COR-L47 (cell line): Measurements from ENCODE around the gene HES1.
A peak's percentile ranks its signal among the peaks of the same experiment; 100 is the strongest.
"Not testable (repeated sequence)": the region's sequence is repeated elsewhere in the genome, so short reads cannot be mapped to it uniquely, and the experiment has no call there.

Source experiments
- DNase-seq: peaks from one replicate; lab custom pipeline; 2025; lab: John Stamatoyannopoulos, UW

The HES1 gene

DNA sequence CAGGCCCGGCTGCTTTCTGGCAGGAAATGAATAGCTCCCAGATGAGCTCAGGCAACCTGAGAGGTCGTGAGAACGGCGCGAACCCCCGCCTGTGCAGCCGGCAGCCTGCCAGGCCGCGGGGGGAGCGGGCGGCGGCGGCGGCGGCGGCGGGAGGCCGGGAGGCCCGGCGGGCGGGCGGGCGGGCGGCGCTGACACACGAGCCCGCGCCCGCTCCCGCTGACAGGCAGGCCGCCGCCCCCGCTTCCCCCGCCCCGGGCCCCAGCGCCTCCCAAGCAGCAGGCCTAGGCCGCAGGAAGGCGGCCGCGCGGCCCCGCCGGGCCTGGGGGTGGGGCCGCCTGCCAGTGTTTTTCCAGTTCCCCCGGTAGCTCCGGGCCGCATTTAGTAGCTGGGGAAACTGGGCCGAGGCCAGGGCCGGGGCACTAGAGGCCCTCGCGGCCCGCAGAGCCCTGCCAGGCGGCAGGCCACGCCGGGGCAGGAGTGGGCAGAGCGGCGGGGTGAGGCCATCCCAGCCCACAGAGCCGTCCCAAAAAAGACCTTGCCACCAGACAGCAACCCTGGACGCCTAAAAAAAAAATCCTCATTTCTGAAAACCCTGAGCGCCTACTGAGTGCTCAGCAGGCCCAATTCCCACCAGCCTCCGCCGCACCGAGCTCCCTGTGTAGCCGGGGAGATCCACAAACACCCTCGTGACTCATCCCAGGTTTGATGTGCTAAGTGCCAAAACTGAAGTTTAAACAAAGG lies 5.6 kb downstream of the HES1 start:
- peak; percentile 96 for DNase-seq

DNA sequence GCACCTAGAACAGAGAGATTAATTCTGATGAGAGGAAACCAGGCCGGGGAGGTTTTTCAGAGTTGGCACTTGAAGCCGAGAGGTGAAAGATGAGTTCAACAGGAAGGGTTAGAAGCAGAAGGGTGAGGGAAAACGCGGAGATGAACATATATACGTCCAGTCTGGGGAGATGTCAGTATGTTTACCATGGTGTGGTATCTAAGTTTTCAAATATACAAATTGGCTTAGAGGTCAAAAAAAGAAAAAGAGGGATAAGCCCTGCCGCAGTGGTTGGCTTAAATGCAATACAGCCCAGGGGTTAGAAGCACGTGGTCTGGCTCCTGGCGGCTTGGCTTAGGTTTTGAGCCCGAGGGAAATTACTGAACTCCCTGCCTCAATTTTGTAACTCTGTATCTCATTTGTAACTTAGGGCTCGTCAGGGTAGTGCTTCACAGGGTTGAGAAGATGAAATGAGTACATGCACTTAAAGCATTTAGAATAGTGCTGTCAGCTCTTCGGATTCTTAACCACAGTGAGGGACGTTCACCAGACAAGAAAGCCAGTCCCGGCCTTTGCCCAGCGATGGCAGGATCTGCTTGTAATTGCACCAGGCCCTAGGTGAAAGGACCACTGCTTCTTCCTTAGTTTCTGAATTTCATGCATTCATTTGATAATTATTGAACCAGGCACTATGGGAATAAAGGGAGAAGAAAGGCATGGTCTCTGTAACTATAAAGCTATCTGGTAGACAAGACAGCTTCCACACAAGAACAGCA lies 6.4 kb downstream of the HES1 start:
- no peak for DNase-seq

DNA sequence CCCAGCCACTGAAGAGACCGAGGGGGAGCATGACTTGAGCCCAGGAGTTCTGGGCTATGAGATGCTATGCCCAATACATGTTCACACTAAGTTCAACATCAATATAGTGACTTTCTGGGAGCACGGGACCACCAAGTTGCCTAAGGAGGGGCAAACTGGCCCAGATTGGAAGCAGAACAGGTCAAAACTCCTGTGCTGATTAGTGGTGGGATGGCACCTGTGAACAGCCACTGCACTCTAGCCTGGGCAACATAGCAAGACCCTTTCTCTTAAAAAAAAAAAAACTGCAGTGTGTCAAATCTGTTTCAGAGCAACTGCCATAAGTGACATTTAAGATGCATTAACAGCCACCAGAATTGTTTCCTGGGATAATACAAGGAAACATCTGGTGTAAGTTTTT lies 9.8 kb downstream of the HES1 start:
- DNase-seq, result no peak

DNA sequence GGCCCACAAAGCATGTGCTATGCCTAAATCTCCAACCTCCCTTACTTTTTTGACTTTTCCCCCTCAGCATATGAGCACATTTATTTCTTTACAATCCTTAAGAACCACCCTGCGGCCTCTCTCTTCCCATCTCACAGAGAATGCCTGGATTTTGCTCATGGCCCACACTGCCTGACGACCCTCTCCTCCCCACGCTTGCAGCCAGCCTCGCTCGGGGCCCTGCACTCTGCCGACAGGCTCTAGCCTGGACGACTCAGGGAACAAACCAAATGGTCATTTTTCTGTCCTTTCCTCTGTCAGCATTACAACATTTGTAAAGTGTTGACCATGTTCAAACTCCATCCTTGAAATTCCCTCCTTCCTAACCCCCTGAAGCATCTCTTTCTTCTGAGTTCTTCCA lies 11.7 kb downstream of the HES1 start:
- no peak for DNase-seq

DNA sequence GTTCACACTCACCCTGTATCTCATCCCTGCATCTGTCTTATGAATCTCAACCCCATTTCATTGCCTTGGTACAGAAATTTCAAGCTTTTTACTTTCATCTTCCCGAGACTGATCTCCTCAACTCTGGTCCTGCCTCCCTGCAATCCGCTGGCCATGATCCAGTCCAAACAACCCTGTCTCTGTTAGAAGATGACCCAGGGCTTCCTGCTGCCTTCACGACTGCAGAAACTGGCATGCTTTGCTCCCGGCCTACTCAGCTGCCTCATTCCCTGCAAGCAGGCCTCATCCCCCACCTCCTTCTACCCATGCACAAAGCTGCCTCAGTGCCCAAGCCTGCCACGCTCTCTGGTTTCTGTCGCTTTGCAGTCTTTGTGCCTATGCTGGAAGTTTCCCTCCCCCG lies 12.4 kb downstream of the HES1 start:
- DNase-seq, result no peak

DNA sequence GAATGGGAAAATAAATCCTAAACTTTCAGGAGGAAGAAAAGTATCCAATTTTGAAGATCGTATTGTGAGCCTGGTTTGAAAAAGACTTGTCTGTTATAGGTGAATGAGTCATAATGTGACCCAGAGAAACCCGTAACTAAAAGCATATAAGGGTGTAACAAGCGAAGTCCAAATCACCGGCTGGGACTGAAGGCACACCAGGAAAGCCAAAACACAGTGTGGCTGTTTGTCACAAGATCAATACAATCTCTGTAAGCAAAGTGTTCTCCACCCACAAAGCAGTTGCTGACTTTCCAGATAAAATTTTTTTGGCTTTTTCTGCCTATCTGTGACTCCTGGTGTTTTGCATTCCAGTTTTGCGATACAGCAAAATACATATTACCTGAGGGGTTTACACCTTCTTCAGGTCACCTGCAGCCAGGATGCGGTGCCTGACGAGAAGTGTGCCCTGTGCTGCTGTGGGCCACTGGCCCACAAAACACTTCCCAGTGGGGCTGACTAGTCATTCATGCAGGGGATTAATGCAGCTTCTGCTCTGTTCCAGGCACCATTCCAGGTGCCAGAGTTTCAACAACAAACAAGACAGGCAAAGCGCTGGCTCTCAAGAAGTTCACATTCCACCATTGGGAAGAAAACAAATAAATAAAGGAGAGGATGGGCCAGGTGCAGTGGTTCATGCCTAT lies 14.4 kb downstream of the HES1 start:
- no peak for DNase-seq

DNA sequence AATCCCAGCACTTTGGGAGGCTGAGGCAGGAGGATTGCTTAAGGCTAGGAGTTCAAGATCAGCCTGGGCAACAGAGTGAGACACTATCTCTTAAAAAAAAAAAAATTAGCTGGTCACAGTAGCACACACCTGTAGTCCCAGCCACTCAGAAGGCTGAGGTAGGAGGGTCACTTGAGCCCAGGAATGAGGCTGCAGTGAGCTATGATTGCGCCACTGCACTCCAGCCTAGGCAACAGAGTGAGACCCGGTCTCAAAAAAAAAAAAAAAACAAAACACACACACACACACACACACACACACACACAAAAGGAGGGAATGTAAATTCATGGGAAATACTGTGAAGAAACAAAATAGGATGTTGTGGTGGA lies 15.0 kb downstream of the HES1 start:
- DNase-seq, result not testable (repeated sequence)

DNA sequence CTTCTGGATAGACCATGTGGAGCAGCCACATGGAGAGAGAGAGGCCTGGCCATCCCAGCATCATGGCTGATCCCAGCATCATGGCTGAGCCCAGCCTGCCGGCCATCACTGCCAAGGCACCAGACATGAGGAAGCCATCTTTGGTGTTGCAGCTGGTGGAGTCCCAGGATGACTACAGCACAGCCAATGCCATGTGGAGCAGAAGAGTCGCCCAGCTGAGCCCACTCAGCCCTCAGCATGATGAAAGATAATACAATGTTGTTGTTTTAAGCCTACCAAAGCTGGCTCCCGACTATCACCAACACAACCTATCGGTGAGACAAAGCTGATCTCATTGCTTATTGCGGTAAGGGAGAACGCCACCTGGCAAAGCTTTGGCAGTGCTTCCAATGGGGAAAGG lies 18.4 kb downstream of the HES1 start:
- no peak for DNase-seq

DNA sequence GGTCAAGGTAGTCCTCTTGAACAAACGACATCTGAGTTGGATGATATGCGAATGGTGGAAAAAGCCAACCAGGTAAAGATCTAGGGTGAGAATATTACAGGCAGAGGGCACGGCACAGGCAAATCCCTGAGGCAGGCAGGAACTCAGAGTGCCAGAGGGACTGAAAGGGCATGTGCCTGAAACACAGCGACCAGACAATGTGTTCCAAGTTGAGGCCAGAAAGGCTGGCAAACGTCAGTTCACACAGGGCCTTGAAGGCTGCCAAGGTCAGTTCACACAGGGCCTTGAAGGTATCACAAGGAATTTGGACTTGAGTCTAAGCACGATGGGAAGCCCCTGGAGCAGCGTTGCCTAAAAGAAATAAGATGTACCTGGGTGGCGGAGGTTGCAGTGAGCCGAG lies 20.1 kb downstream of the HES1 start:
- no peak for DNase-seq

DNA sequence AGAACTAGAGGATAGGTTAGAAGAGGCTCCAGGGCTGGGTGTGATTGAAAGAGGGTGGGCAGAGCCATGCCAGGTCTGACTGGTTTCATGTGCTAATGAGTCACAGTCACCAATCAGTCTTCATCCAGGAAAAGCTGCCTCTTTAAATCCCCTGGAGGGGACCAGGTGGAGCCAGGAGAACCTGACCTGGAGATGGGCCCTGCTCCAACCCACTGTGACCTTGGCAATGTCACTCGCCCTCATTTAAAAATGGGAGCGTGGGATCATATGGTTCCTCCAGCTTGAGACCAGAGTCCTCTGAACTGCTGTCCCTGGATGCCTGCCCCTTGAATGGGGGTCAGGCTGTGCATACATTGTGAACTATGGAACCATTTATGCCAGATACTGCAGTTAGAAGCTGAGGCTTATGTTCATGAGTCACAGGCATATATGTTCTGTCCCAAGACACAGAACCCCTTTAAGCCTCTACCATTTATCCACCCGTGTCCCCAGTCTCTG lies 23.0 kb downstream of the HES1 start:
- DNase-seq, result no peak

DNA sequence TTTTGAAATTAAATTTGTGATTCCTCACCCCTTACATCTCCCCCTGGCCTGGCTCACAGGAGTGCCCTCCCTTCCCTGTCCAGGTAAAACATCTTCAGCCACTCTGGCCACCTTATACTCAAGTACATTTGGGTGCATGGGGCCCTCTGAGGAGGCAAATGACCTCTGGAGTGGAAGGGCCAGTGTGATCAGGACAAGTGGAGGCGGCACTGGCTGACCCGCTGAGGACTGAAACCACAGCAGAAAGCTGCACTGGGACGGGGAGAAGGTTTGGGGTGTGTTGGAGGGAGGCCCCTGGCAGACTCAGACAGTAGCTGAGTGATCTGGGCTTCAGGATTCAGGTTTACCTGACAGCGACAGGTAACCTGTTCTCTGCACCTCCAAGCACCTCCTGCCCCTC lies 24.2 kb downstream of the HES1 start:
- DNase-seq, result no peak

DNA sequence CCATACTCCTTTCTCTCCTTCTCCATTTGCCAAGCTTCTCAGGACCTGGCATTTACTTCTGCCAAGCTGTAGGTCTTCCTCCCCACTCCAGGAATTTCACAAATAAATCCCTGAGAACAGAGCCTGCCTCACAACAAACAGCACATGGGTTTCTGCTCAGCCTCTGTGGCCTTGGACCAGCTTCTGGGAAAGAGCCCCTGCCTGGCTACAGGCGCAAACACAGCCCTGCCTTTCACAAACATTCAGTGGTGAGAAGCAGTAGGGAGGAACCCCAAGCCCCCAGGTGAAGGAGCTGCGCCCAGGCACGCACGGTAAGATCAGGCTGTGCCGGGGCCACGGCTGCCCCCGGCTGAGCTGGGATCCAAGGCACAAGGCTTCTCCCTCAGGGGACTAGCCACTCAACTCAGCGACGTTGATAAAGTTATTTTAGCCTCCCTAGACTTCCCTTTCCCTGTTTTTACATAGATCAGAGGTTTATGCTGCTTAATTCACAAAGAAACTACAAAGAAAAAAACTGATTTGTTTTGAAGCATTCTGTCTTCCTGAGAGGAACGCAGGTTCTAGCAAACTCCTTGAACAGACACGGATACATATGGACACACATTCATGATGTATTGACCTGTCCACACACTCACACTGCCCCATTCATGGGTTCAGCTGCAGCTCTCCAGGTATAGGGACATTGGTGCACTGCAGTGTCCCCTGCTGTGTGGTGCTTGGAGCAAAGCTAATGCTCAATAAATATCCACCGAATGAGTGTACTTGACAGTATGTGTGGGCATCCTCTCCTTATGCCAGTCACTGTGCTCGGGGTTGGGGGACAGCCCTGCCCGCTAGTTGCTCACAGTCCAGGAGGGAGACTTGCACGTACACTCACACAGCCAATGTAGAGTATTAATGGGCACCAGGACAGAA lies 25.4 kb downstream of the HES1 start:
- peak; percentile 31 for DNase-seq

DNA sequence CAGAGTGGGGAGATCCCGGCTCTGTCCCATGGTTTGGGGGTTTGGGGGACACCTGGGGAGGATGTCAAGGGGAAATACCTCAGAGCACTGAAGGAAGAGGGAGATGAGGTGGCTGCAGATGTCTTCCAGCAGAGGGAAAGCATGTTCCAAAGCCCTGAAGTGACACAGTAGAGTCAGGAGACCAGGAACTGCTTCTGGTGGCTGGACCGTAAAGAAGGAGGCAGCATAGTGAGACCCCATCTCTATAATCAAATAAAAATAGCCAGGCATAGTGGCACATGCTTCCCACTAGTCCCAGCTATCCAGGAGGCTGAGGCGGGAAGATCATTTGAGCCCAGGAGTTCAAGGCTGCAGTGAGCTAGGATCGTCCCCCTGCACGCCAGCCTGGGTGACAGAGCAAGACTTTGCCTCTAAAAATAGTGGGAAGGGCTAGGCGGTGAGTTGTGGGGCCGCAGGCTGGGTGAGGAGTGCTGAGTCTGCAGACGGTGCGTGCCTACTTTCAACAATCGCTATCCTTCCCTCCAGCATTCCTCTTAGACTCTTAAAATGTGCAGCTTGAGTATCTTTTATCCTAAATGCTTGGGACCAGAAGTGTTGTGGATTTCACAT lies 26.2 kb downstream of the HES1 start:
- DNase-seq, result no peak

DNA sequence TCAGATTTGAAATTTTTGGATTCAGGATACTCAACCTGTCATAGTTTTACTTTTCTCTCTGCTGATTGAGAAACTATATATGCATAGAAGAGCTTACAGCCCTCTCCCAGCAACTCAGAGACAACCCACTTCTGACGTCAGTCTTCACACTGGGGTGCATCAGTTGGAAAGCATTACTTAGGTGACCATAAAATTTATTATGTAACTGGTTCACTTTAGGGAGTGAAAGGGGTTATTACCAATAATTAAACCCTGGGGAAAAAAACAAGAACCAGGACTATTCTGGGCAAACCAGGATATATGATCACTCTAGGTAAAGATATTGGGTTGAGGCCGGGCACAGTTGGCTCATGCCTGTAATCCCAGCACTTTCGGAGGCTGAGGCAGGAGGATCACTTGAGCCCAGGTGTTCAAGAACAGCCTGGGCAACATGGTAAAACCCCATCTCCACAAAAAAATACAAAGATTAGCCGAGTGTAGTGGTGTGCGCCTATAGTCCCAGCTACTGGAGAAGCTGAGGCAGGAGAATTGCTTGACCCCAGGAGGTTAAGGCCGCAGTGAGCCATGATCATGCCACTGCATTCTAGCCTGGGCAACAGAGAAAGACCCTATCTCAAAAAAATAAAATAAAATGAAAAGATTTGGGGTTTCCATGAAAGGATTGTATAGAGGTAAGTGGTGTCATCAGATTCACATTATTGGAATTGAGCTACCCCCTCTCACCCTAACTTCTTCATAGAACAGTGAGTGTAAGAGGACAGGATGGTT lies 27.1 kb downstream of the HES1 start:
- DNase-seq, result no peak

DNA sequence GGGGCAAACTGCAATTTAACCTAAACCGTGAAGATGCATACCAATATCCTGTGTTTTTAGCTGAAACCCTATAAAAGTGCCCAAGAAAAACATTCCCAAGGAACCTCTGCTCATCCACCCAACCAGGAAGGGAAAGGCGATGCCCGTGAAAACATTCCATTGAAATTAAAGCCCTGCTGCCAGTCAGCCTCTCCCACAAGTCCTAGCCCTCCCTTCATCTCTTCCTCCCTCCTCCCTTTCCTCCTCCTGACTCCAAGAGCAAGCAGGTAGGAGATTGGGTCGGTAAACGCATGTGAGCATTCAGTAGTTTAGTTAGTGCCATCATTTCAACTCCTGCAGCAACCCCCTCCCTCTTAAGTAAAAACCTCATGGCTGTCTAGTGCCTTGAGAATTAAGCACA lies 27.7 kb downstream of the HES1 start:
- DNase-seq, result no peak

DNA sequence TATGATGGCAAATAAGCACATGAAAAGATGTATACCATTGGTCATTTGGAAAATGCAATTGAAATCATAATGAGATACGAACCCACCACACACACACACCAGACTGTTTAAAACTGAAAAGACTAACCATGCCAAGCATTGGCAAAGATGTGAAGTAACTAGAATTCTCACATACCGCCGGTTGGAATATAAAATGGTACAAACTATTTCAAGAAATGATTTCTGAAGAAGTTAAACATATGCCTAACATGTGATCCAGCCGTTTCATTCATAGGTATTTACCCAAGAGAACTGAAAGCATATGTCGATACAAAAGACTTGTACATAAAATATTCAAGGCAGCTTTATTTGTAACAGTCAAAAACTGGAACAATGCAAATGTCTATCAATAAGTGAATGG lies 28.9 kb downstream of the HES1 start:
- no peak for DNase-seq

DNA sequence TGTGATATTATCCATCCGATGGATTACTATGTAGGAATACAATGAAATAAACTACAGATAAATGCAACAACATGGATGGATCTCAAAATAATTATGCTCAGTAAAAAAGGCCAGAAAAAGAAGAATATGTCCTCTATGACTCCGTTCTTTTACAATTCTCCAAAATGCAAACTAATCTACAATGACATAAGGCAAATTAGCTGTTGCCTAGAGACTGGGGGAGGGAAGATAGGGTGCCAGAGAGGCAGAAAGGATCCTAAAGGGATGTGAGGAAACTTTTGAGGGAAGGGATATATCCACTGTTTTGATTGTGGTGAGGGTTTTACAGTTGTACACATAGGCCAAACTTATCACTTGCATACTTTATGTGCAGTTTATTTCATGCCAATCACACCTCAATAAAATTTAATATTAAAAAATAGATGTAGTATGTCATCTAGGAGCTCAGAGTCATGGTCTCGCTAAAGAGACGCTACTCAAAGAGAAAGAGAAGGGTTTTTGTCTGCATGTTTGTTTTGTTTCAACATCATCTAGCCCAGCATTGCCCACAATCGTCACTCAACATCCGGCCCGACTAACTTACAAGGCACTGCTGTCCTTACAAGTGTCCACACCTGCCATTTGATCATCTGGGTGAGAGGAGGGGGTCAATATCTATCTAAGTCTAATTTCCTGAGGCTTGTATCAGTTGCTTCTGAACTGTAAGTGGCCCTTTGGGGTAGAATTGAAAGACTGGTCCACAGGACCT lies 29.5 kb downstream of the HES1 start:
- no peak for DNase-seq

DNA sequence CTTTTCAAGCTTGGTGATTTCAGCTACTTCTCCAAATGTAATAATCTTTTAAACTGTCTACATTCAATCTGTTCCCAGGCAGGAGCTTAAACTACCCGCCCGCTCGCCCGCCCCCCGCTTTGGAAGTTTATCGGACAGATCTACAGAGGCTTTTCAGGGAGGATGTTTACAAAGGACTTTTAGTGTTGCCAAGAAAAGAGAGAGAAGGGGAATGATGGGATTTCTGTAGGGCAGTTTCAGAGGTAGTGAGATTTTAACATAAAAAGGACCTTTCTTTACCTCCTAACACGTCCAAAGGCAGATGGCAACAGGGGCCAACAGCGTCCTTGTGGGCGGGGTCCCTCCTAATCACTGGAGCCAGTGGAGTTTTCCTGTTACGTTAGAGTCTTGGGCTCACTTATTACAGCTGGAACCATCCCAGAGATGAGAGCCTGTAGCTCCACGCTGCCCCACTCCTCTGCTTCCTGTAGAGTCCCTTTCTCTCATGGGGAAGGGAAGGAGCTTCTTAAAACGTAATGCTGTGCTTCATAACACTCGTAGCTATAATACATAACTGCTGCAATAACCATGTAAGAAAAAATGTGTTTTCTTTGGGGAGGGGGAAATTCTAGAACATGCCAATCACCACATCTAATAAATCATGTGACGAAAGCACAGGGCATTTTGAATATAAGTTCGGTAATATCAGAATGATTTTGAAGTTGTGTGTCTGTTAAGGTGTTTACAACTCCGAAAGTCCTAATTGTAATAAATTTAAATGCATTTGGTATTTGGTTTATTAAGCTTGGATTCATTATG lies 30.9 kb downstream of the HES1 start:
- DNase-seq, result no peak
